ENCODE data around the gene ERH. TPM values are rescaled to one million over a fixed set of nuclear protein-coding genes. Genes with fewer than 3 reads are reported as not detected.

Gene ERH
- total RNA-seq, 2 experiments from 2014 or later, result 435 to 498 TPM

DNA sequence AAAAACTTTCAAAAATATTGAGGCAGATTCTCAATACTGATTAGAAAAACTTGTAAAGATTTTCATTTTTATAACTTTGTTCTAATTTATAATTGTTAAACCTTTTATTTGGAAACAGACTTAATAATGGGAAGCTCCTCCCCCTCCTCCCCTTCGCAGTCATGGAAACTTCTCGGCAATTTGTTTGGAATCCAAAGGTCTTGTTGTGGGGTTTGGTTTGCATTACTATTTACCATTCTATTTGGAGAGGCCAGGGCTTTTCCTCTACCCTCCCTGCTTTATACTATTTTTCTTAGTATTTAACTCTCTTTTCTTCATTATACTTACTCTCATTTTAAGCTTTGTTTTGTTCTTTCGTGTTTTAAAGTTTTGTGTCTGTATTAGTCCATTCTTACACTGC is 6.4 kb upstream of the ERH start:
- BruUV-seq (replicated peaks), result no TSS peak

DNA sequence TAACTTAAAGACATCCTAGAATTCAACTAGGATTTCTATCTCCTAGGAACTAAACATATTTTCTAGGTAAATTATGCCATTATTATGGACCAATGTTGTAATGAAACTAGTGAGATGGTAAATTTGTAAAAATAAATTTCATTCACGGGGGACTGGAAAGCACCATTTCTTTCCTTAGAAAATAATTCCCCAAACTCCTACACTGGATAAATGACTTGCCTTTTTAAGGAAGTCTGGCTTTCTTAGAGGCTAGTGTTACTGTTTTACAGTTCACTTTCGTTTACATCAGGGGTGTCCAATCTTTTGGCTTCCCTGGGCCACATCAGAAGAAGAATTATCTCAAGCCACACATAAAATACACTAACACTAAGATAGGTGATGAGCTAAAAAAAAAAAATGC is 3.7 kb upstream of the ERH start:
- intact Hi-C loops (cut with micrococcal nuclease; ENCODE audit: unreplicated experiment), result loop anchor here (1.0 to 2.0 kb wide), 2 partner anchors 15 to 47 kb away; no protein-coding TSS in a partner anchor
- H3K4me1 ChIP-seq (ENCODE audit: insufficient read depth, low read length, poor library complexity, severe bottlenecking), result peaks cover 21% of the 10 kb centered on the region
- no peak for TF ChIP-seq EZH2phosphoT487 (IDR thresholded peaks at IDR 0.05; ENCODE audit: borderline replicate concordance, low read depth, low read length)
- TF ChIP-seq, protein P1, sequence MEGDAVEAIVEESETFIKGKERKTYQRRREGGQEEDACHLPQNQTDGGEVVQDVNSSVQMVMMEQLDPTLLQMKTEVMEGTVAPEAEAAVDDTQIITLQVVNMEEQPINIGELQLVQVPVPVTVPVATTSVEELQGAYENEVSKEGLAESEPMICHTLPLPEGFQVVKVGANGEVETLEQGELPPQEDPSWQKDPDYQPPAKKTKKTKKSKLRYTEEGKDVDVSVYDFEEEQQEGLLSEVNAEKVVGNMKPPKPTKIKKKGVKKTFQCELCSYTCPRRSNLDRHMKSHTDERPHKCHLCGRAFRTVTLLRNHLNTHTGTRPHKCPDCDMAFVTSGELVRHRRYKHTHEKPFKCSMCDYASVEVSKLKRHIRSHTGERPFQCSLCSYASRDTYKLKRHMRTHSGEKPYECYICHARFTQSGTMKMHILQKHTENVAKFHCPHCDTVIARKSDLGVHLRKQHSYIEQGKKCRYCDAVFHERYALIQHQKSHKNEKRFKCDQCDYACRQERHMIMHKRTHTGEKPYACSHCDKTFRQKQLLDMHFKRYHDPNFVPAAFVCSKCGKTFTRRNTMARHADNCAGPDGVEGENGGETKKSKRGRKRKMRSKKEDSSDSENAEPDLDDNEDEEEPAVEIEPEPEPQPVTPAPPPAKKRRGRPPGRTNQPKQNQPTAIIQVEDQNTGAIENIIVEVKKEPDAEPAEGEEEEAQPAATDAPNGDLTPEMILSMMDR (conservative IDR thresholded peaks at IDR 0.05; ENCODE audit: low read length), result no peak
- no peak overlapping the region for H3K27ac ChIP-seq (ENCODE audit: low read depth, low read length, poor library complexity, severe bottlenecking)
- no peak overlapping the region for H2AFZ ChIP-seq (ENCODE audit: low read length)
- no peak for DNase-seq (ENCODE audit: low spot score)
- BruUV-seq (replicated peaks), result no TSS peak
- H3K9me3 ChIP-seq (ENCODE audit: low read length), result no peaks in the 10 kb centered on the region
- peak overlapping the region; percentile 82 for H3K4me3 ChIP-seq (ENCODE audit: low read depth, low read length, poor library complexity, severe bottlenecking)
- ChIA-PET POLR2A (interaction anchor here (0.7 to 1.2 kb wide), 3 partner anchors 10 to 222 kb away, joined by 3 read pairs; no protein-coding TSS in a partner anchor), CTCF (ENCODE audit: unreplicated experiment) (no interaction called here)
- H3K36me3 ChIP-seq (ENCODE audit: insufficient read depth, low read length), result peaks cover 28% of the 10 kb centered on the region
- peak overlapping the region; percentile 93 for H3K4me2 ChIP-seq (ENCODE audit: low read length)
- peaks cover 95% of the 10 kb centered on the region for H3K79me2 ChIP-seq (ENCODE audit: insufficient read depth, low read depth, low read length)
- peaks cover 23% of the 10 kb centered on the region for H4K20me1 ChIP-seq (ENCODE audit: insufficient read depth, low read length)
- no peaks in the 10 kb centered on the region for H3K9me2 ChIP-seq (ENCODE audit: insufficient read depth, low read length)

More for the DNA sequence above, 6.4 kb upstream of the ERH start:
- no peak for DNase-seq (ENCODE audit: low spot score)
- Histone ChIP-seq H3K4me2 (ENCODE audit: low read length) (no peak overlapping the region), H3K9me2 (ENCODE audit: insufficient read depth, low read length) (no peaks in the 10 kb centered on the region), H3K36me3 (ENCODE audit: insufficient read depth, low read length) (peaks cover 26% of the 10 kb centered on the region), H3K4me3 (ENCODE audit: low read depth, low read length, poor library complexity, severe bottlenecking) (no peak overlapping the region), H4K20me1 (ENCODE audit: insufficient read depth, low read length) (peaks cover 18% of the 10 kb centered on the region), H3K4me1 (ENCODE audit: insufficient read depth, low read length, poor library complexity, severe bottlenecking) (peaks cover 21% of the 10 kb centered on the region), H3K27ac (ENCODE audit: low read depth, low read length, poor library complexity, severe bottlenecking) (no peak overlapping the region), H2AFZ (ENCODE audit: low read length) (no peak overlapping the region), H3K79me2 (ENCODE audit: insufficient read depth, low read depth, low read length) (peaks cover 91% of the 10 kb centered on the region), H3K9me3 (ENCODE audit: low read length) (no peaks in the 10 kb centered on the region)
- TF ChIP-seq EZH2phosphoT487 (IDR thresholded peaks at IDR 0.05; ENCODE audit: borderline replicate concordance, low read depth, low read length), result no peak
- TF ChIP-seq, protein P1 (conservative IDR thresholded peaks at IDR 0.05; ENCODE audit: low read length), result no peak
- intact Hi-C loops (cut with micrococcal nuclease; ENCODE audit: unreplicated experiment), result no loop called here
- ChIA-PET CTCF (ENCODE audit: unreplicated experiment) (no interaction called here), POLR2A (interaction anchor here (0.7 to 3.8 kb wide), 4 partner anchors 9 to 55 kb away, joined by 3 to 14 read pairs (median 4); no protein-coding TSS in a partner anchor)

DNA sequence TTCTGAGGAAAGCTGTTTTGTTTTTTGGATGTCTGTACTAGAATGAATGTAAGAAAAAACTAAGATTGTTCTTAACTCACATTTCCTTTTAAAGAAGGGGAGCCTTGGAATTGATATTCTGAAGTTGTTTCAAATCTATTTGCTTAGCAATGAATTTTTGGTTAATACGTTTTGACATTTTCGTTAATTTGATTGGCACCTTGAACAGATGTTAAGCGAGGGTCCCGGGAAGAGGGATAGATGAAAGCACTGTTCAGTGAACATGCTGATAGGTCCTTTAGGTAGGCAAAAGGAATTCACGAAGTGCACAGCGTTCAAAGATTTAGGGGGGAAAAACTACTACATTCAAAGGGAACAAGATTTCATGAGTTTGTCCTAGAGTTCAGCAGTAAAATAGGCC is 2.1 kb upstream of the ERH start:
- Histone ChIP-seq H3K36me3 (ENCODE audit: insufficient read depth, low read length) (peaks cover 37% of the 10 kb centered on the region), H3K9me2 (ENCODE audit: insufficient read depth, low read length) (no peaks in the 10 kb centered on the region), H3K27ac (ENCODE audit: low read depth, low read length, poor library complexity, severe bottlenecking) (no peak overlapping the region), H3K79me2 (ENCODE audit: insufficient read depth, low read depth, low read length) (peaks cover 95% of the 10 kb centered on the region), H3K4me3 (ENCODE audit: low read depth, low read length, poor library complexity, severe bottlenecking) (peak overlapping the region; percentile 82), H4K20me1 (ENCODE audit: insufficient read depth, low read length) (peaks cover 37% of the 10 kb centered on the region), H3K4me1 (ENCODE audit: insufficient read depth, low read length, poor library complexity, severe bottlenecking) (peaks cover 38% of the 10 kb centered on the region), H3K4me2 (ENCODE audit: low read length) (peak overlapping the region; percentile 93), H2AFZ (ENCODE audit: low read length) (no peak overlapping the region), H3K9me3 (ENCODE audit: low read length) (no peaks in the 10 kb centered on the region)
- intact Hi-C loops (cut with micrococcal nuclease; ENCODE audit: unreplicated experiment), result loop anchor here (2.0 kb wide), 1 partner anchor 45 kb away; no protein-coding TSS in a partner anchor
- no peak for DNase-seq (ENCODE audit: low spot score)
- ChIA-PET CTCF (ENCODE audit: unreplicated experiment) (no interaction called here), POLR2A (interaction anchor here (0.6 to 3.9 kb wide), 3 partner anchors 13 to 114 kb away, joined by 3 to 28 read pairs (median 4); no protein-coding TSS in a partner anchor)
- no TSS peak for BruUV-seq (replicated peaks)
- TF ChIP-seq EZH2phosphoT487 (IDR thresholded peaks at IDR 0.05; ENCODE audit: borderline replicate concordance, low read depth, low read length), result no peak
- TF ChIP-seq, protein P1 (conservative IDR thresholded peaks at IDR 0.05; ENCODE audit: low read length), result no peak

Data from OCI-LY7 (cell line).